Activated CD8-positive, alpha-beta T cell treated with anti-CD3 and anti-CD28 coated beads for 36 hours (primary cell): Measurements from ENCODE around the gene RAB27B. TPM values are rescaled to one million over a fixed set of nuclear protein-coding genes. Genes with fewer than 3 reads are reported as not detected.

Source experiments
- ATAC-seq: fragments of 200-7000 bp; cut with Tn5 transposase; one replicate; pipeline ENCODE4 v1.10.0; 2021; ENCODE audit warnings: mild to moderate bottlenecking, moderate library complexity
- CTCF ChIA-PET: fragments of 350-600 bp; sonication (Branson Sonifier 250); formaldehyde crosslinking; loops from one replicate; lab custom pipeline; 2021; ENCODE audit warnings: antibody characterized with exemption; lab: Charles Lee
- POLR2A ChIA-PET: fragments of 350-600 bp; sonication (Branson Sonifier 250); formaldehyde crosslinking; loops from one replicate; lab custom pipeline; 2021; ENCODE audit warnings: antibody characterized with exemption; lab: Charles Lee
- DNase-seq: peaks from one replicate; pipeline ENCODE4 v3.0.0-alpha.2; 2020
- H3K27ac Mint-ChIP-seq: one replicate; pipeline ENCODE4 v1.8.0; 2021; ENCODE audit warnings: mild to moderate bottlenecking, mixed read lengths
- H3K27me3 Mint-ChIP-seq: one replicate; pipeline ENCODE4 v1.8.0; 2021; ENCODE audit warnings: mixed read lengths
- H3K36me3 Mint-ChIP-seq: one replicate; pipeline ENCODE4 v1.8.0; 2021; ENCODE audit warnings: low read depth, mixed read lengths
- H3K4me1 Mint-ChIP-seq: one replicate; pipeline ENCODE4 v1.8.0; 2021; ENCODE audit warnings: low read depth, mixed read lengths
- H3K4me3 Mint-ChIP-seq: one replicate; pipeline ENCODE4 v1.8.0; 2021; ENCODE audit warnings: mild to moderate bottlenecking, moderate library complexity, mixed read lengths
- H3K9me3 Mint-ChIP-seq: one replicate; pipeline ENCODE4 v1.8.0; 2021; ENCODE audit warnings: mixed read lengths
- CTCF ChIP-seq: fragments of 200-600 bp; IDR thresholded peaks from one replicate; pipeline ENCODE4 v1.8.0; 2022; ENCODE audit warnings: antibody characterized with exemption, mild to moderate bottlenecking
- intact Hi-C: fragments of 100-400 bp; cut with micrococcal nuclease; formaldehyde crosslinking; loops from one replicate; pipeline ENCODE4 v1.10.0; 2022
- total RNA-seq, 2 experiments: library from RNA; stranded (reverse); gene quantifications; one replicate each; pipeline ENCODE4 v1.2.3, GENCODE V29; 2021

The RAB27B gene
- total RNA-seq, 2 experiments from 2014 or later, result not detected

GRCh38 chr18:54883816-54884604 is 55.7 kb downstream of the RAB27B start:
- no peak for TF ChIP-seq CTCF
- H3K36me3 Mint-ChIP-seq, result no peaks in the 10 kb centered on the region
- ATAC-seq, result no peak
- H3K4me3 Mint-ChIP-seq, result no peak overlapping the region
- CTCF ChIA-PET, result no interaction called here
- no peaks in the 10 kb centered on the region for H3K4me1 Mint-ChIP-seq
- H3K27me3 Mint-ChIP-seq, result peaks cover 4% of the 10 kb centered on the region
- no peak overlapping the region for H3K27ac Mint-ChIP-seq
- intact Hi-C loops, result no loop called here
- H3K9me3 Mint-ChIP-seq, result no peaks in the 10 kb centered on the region
- no peak for DNase-seq
- POLR2A ChIA-PET, result no interaction called here

- H3K4me3 Mint-ChIP-seq, result no peak overlapping the region
- no peaks in the 10 kb centered on the region for H3K36me3 Mint-ChIP-seq
- H3K9me3 Mint-ChIP-seq, result no peaks in the 10 kb centered on the region
- intact Hi-C loops, result no loop called here
- H3K27me3 Mint-ChIP-seq, result peaks cover 3% of the 10 kb centered on the region
- TF ChIP-seq CTCF, result no peak
- no peak for ATAC-seq
- CTCF ChIA-PET, result no interaction called here
- DNase-seq, result no peak
- POLR2A ChIA-PET, result no interaction called here
- no peak overlapping the region for H3K27ac Mint-ChIP-seq
- H3K4me1 Mint-ChIP-seq, result no peaks in the 10 kb centered on the region
Observed at GRCh38 chr18:54888378-54888777, 60.1 kb downstream of the RAB27B start.

- H3K4me1 Mint-ChIP-seq, result no peaks in the 10 kb centered on the region
Observed at GRCh38 chr18:54888933-54889332, 60.7 kb downstream of the RAB27B start.

GRCh38 chr18:54899500-54899899 is 71.2 kb downstream of the RAB27B start:
- ChIA-PET CTCF (no interaction called here), POLR2A (no interaction called here)
- intact Hi-C loops, result no loop called here
- no peak for DNase-seq
- H3K4me1 Mint-ChIP-seq, result no peaks in the 10 kb centered on the region
- ATAC-seq, result no peak
- H3K4me3 Mint-ChIP-seq, result no peak overlapping the region
- no peaks in the 10 kb centered on the region for H3K27me3 Mint-ChIP-seq
- no peak overlapping the region for H3K27ac Mint-ChIP-seq
- H3K36me3 Mint-ChIP-seq, result no peaks in the 10 kb centered on the region
- peak; percentile 25 for TF ChIP-seq CTCF
- H3K9me3 Mint-ChIP-seq, result no peaks in the 10 kb centered on the region

More at GRCh38 chr18:54888933-54889332, 60.7 kb downstream of the RAB27B start:
- Mint-ChIP-seq H3K36me3 (no peaks in the 10 kb centered on the region), H3K4me3 (no peak overlapping the region), H3K9me3 (no peaks in the 10 kb centered on the region), H3K27me3 (peaks cover 3% of the 10 kb centered on the region), H3K27ac (no peak overlapping the region)
- CTCF ChIA-PET, result no interaction called here
- DNase-seq, result no peak
- no peak for ATAC-seq
- intact Hi-C loops, result no loop called here
- POLR2A ChIA-PET, result no interaction called here
- no peak for TF ChIP-seq CTCF

- Mint-ChIP-seq H3K36me3 (no peaks in the 10 kb centered on the region), H3K9me3 (no peaks in the 10 kb centered on the region), H3K4me1 (no peaks in the 10 kb centered on the region), H3K27ac (no peak overlapping the region), H3K27me3 (no peaks in the 10 kb centered on the region), H3K4me3 (no peak overlapping the region)
- CTCF ChIA-PET, result no interaction called here
- POLR2A ChIA-PET, result no interaction called here
- no peak for ATAC-seq
- no peak for TF ChIP-seq CTCF
- no peak for DNase-seq
- intact Hi-C loops, result no loop called here
Observed at GRCh38 chr18:54900290-54900689, 72.0 kb downstream of the RAB27B start.
